ENCODE results near the gene DNAAF6.

DNA sequence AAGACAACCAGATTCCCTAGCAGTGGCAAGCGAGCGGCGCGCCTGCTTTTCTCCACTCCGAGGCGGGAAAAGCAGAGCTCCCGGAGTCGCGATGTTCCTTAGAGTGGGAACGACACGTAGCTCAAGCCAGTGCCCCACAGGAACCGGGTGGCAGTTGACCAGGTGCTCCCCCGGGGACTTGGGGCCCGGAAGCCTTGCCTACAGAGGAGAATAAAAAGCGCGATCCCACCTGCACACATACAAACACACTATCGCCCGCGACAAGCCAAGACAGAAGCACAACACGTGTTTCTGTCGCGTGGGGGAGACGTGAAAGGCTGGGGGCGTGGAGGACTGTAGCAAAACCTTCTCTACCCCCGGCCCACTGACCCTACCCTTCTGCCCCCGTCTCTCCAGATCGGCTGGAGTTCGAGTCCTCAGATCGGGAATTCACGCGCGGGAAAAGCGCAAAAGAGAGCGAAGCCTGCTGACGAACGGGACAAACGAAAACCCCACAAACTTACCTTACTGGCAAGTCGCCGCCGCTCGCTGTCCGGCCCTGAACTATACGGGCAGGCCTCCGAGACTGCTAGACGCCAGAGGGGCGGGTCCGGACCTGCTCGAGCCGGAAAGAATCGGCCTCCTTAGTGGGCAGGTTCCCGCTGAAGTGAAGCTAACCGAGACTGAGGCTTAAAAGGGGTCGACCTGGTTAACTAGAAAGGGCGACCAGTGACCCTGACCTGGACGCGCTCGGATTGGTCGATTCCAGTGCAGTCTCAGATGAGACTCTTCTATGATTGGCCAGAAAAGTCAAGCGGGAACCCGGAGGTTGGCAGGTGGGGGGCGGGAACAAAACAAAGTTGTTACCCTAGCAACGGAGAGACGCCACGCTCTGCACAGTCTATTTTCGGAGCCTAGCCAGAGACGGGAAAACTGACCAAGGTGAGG, at the start of gene DNAAF6, which contains the start of gene NUP62CL:
- TF ChIP-seq POLR2A (IDR thresholded peaks at IDR 0.05) (no peak), CTCF (IDR thresholded peaks at IDR 0.05) (no peak)

Measured in transverse colon (tissue), 3 donors.